Motor neuron (in vitro differentiated cells): ENCODE results near the gene AUTS2. TPM values are rescaled to one million over a fixed set of nuclear protein-coding genes. Genes with fewer than 3 reads are reported as not detected.

Experiments
- ATAC-seq, 8 experiments: fragments of 200-7000 bp; cut with Tn5 transposase; replicated peaks in 6 of 8; 2 replicates each; pipeline ENCODE4 v1.8.0; 2021; ENCODE audit warnings: mild to moderate bottlenecking in 8 of 8, moderate library complexity in 8 of 8
- H3K27ac ChIP-seq, 2 donors: fragments of 250-450 bp; sonication (Bioruptor Pico); 2 replicates each; pipeline ENCODE4 v1.9.0; 2021; ENCODE audit warnings: antibody characterized with exemption in 2 of 2, mild to moderate bottlenecking in 2 of 2, moderate library complexity in 1 of 2
- H3K4me1 ChIP-seq, 2 donors: fragments of 250-450 bp; sonication (Bioruptor Pico); replicated peaks in 1 of 2; 2 replicates each; pipeline ENCODE4 v1.6.1; 2021; ENCODE audit warnings: antibody characterized with exemption in 2 of 2, mild to moderate bottlenecking in 2 of 2, moderate library complexity in 1 of 2
- H3K4me3 ChIP-seq, 5 donors: fragments of 250-450 bp; sonication (Bioruptor Pico); 2 replicates each; pipeline ENCODE4 v1.9.0; 2021; ENCODE audit warnings: antibody characterized with exemption in 5 of 5, mild to moderate bottlenecking in 5 of 5, moderate library complexity in 4 of 5
- WGBS, 10 experiments: fragments of 450-650 bp; shearing (Covaris generic); methylation state at CpG; one replicate each; pipeline ENCODE4 v1.0.0; 2022; 5-methylcytosine and 5-hydroxymethylcytosine counted together
- in situ Hi-C, 9 experiments: fragments of 400-800 bp; cut with MboI; loops; one replicate each; pipeline ENCODE4 v1.15.0; 2021; ENCODE audit warnings: low sequenced_read_pairs in 9 of 9, low pct_unique_long_range_greater_than_20kb in 2 of 9; ENCODE audit not compliant: unreplicated experiment in 9 of 9
- total RNA-seq, 8 experiments: library from RNA; unstranded; fragments of 300-600 nt; gene quantifications; 2 replicates each; pipeline versions ENCODE4 v1.2.3 to v1.2.4, GENCODE V29; 2022

The AUTS2 gene
- total RNA-seq, 8 experiments from 2014 or later: 0.49 to 68.6 (median 32.2) TPM

GRCh38 chr7:70766109-70766508 is 1167.8 kb downstream of the AUTS2 start:
- no peak overlapping the region for H3K4me3 ChIP-seq
- no peak overlapping the region for H3K27ac ChIP-seq
- ATAC-seq: no peak
- in situ Hi-C loops: no loop called here
- H3K4me1 ChIP-seq: no peaks in the 10 kb centered on the region
- 95 to 100% (median 98%) methylated on average over 1 to 11 of the region's 21 CpGs; no CpG with 5 or more reads in 6 of the 10 experiments for WGBS, 10 experiments

DNA sequence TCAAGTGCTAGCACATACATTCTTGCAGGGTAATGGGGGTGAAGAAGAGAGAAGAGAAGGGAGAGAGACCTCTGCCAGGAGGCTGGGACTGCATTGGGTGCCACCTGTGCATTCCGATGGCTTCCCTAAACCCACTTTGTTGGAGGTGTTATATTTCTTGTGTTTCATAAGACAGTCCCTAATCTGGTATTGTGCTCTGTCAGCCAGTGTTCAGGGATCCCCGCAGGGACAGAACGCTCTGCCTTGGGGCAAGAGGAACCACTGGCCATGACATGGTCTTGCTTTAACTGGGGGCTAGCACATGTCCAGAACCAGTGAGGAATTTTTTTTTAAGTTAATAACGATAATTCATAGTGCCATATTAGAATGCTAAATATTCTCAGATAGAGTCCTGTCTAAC is 1168.4 kb downstream of the AUTS2 start:
- no peak overlapping the region for H3K27ac ChIP-seq
- 68 to 100% (median 90%) methylated on average over 1 to 4 of the region's 4 CpGs; no CpG with 5 or more reads in 1 of the 10 experiments for WGBS, 10 experiments
- ATAC-seq: no peak
- in situ Hi-C loops: no loop called here
- no peaks in the 10 kb centered on the region for H3K4me1 ChIP-seq
- no peak overlapping the region for H3K4me3 ChIP-seq

GRCh38 chr7:70770154-70770553 is 1171.9 kb downstream of the AUTS2 start:
- Histone ChIP-seq H3K4me3 (no peak overlapping the region), H3K4me1 (no peaks in the 10 kb centered on the region), H3K27ac (no peak overlapping the region)
- in situ Hi-C loops: no loop called here
- 65 to 100% (median 95%) methylated on average over 2 to 5 of the region's 5 CpGs; no CpG with 5 or more reads in 1 of the 10 experiments for WGBS, 10 experiments
- no peak for ATAC-seq

DNA sequence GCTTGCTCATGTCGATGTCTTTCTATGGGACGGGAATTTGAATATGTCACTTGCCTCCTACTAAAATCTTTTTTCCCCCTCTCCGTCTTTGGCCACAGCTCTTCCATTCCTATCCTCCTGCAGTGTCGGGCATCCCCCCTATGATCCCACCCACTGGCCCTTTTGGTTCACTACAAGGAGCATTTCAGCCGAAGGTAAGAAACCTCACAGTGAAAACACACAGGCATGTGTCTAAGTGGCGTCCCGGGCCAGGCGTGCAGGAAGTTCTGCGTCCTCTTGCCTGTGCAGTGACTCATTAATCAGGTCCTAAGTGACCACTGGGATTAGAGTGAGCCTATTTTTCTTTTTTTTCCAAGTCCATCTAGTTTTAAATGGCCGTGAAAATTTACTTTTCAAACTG is 1173.2 kb downstream of the AUTS2 start:
- no peak for ATAC-seq
- in situ Hi-C loops: no loop called here
- Histone ChIP-seq H3K27ac (no peak overlapping the region), H3K4me3 (no peak overlapping the region), H3K4me1 (no peaks in the 10 kb centered on the region)
- 78 to 100% (median 92%) methylated on average over 1 to 10 of the region's 10 CpGs for WGBS, 10 experiments

DNA sequence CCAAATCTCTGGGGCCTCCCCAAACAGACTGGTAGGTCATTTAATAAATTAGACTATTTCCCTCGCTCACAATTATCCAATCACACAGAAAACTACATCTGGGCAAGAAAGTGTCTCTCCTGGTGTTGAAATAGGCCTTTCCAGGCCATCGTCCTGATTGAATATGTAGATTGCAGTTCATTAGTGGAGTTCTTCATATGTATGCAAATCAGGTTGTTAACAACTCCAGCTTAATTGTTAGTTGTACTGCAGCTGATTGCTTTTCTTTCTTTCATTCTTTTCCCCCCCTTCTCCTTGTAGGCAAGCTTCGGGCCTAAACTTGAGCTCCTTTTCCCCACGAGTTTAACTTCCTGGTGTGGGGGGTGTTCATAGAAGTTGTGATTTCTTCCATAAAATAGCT is 1174.6 kb downstream of the AUTS2 start:
- in situ Hi-C loops: no loop called here
- WGBS, 10 experiments: 64 to 100% (median 87%) methylated on average over 1 to 4 of the region's 4 CpGs; no CpG with 5 or more reads in 2 of the 10 experiments
- Histone ChIP-seq H3K4me1 (no peaks in the 10 kb centered on the region), H3K27ac (no peak overlapping the region), H3K4me3 (no peak overlapping the region)
- ATAC-seq: no peak

- no peak for ATAC-seq
- in situ Hi-C loops: no loop called here
- Histone ChIP-seq H3K27ac (no peak overlapping the region), H3K4me1 (no peaks in the 10 kb centered on the region), H3K4me3 (no peak overlapping the region)
- WGBS, 10 experiments: 53 to 96% (median 89%) methylated on average over 1 to 4 of the region's 4 CpGs; no CpG with 5 or more reads in 1 of the 10 experiments
Observed at GRCh38 chr7:70773406-70773805, 1175.1 kb downstream of the AUTS2 start.

- Histone ChIP-seq H3K4me3 (no peak overlapping the region), H3K27ac (no peak overlapping the region), H3K4me1 (no peaks in the 10 kb centered on the region)
- in situ Hi-C loops: no loop called here
- ATAC-seq: no peak
- WGBS, 10 experiments: 79 to 100% (median 94%) methylated on average over 1 to 3 of the region's 3 CpGs; no CpG with 5 or more reads in 2 of the 10 experiments
Observed at GRCh38 chr7:70774950-70775527, 1176.8 kb downstream of the AUTS2 start.

GRCh38 chr7:70775570-70776156 is 1177.4 kb downstream of the AUTS2 start:
- Histone ChIP-seq H3K27ac (no peak overlapping the region), H3K4me3 (no peak overlapping the region), H3K4me1 (no peaks in the 10 kb centered on the region)
- no peak for ATAC-seq
- in situ Hi-C loops: no loop called here
- WGBS, 10 experiments: 32 to 100% (median 67%) methylated on average over 2 to 4 of the region's 4 CpGs

DNA sequence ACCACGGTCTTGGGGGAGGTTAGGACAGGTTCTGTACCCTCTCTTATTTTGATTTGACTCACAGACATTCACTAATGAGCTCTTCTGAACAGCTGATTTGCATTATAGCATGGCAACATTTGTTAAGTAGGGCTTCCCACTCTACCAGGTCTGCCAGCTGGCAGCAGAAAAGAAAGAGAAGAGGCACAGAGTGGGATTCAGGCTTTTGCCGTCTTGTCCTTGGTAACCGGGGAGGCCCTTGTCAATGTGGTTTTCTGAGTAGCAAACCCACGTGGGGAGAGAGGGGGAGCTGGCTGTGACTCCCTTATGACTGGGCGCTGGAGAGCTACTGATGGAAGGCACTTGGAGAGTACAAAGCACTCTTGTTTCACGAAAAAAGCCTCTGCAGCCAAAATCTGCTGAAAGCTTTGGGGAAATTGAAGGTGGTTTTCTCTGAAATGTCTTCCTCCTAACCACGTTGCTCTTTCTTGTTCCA is 1178.4 kb downstream of the AUTS2 start:
- WGBS, 10 experiments: 0 to 92% (median 35%) methylated on average over 1 to 7 of the region's 7 CpGs; no CpG with 5 or more reads in 2 of the 10 experiments
- Histone ChIP-seq H3K4me3 (no peak overlapping the region), H3K27ac (no peak overlapping the region), H3K4me1 (peaks cover 2 to 4% of the 10 kb centered on the region in 2 donors)
- ATAC-seq: peak in 3 of 8 experiments; percentile 80 to 96 (median 95)
- in situ Hi-C loops: no loop called here

DNA sequence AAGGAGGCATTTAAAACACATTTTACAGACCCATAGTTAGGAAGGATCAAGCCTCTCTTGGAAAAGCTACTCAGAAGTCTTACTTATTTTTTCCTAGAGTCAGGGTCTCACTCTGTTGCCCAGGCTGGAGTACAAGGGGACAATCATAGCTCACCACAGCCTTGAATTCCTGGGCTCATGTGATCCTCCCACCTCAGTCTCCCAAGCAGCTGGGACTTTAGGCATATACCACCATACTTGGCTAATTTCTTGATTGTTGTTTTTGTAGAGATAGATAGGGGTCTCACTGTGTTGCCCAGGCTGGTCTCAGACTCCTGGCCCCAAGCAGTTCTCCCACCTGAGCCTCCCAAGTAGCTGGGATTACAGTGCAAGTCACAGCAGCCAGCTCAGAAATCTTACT is 1179.0 kb downstream of the AUTS2 start:
- in situ Hi-C loops: no loop called here
- ATAC-seq: no peak
- no peak overlapping the region for H3K27ac ChIP-seq
- H3K4me3 ChIP-seq: no peak overlapping the region
- H3K4me1 ChIP-seq: peaks cover 8% of the 10 kb centered on the region in 2 donors

GRCh38 chr7:70778585-70778984 is 1180.3 kb downstream of the AUTS2 start:
- no peak overlapping the region for H3K4me3 ChIP-seq
- WGBS, 10 experiments: 86 to 100% (median 100%) methylated on average over 1 to 3 of the region's 3 CpGs; no CpG with 5 or more reads in 1 of the 10 experiments
- H3K27ac ChIP-seq: no peak overlapping the region
- H3K4me1 ChIP-seq: peaks cover 8 to 16% of the 10 kb centered on the region in 2 donors
- in situ Hi-C loops: no loop called here
- no peak for ATAC-seq

DNA sequence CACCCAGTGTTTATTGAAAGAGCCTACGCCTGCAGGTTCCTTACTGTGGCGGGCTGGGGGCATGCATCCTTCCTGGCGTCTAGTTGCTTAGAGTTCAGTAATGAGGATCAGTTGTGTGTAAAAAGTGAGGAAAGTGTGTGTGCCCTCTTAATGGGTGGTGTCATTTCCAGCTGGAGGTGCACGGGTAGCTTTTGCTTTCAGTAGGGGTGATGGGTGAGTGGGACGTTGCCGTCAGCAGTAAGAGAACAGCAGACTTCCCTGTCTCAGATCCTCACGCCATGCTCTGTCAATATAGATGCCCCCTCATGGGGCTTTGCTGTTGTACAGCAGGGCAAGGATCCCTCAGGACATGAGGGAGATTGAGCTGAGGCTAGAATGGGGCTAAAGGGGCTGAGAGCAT is 1181.0 kb downstream of the AUTS2 start:
- ATAC-seq: no peak
- peaks cover 8 to 16% of the 10 kb centered on the region in 2 donors for H3K4me1 ChIP-seq
- WGBS, 10 experiments: 17 to 97% (median 89%) methylated on average over 1 to 6 of the region's 7 CpGs; no CpG with 5 or more reads in 5 of the 10 experiments
- in situ Hi-C loops: no loop called here
- H3K27ac ChIP-seq: no peak overlapping the region
- no peak overlapping the region for H3K4me3 ChIP-seq

DNA sequence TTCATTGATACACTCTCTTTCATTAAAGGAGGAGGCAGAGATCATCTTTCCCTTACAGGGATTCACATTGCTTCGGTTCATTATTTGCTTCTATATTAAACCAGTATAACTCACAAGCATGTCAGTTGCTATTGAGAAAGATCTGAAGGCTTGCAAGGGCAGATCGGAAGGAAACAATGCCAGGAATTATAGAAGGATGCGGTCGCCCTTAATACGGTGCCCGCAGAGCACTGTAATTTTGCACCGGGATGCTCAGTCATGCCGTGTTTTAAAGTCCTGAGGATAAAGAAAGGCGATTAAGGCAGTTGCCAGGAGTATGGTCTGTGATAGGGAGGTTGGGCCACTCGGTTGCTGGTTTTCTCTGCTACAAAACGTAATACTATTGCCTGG is 1183.6 kb downstream of the AUTS2 start:
- Histone ChIP-seq H3K27ac (no peak overlapping the region), H3K4me1 (peaks cover 8 to 16% of the 10 kb centered on the region in 2 donors), H3K4me3 (no peak overlapping the region)
- in situ Hi-C loops: no loop called here
- peak in 5 of 8 experiments; percentile 29 to 61 (median 53) for ATAC-seq
- 65 to 100% (median 83%) methylated on average over 1 to 11 of the region's 11 CpGs; no CpG with 5 or more reads in 1 of the 10 experiments for WGBS, 10 experiments

DNA sequence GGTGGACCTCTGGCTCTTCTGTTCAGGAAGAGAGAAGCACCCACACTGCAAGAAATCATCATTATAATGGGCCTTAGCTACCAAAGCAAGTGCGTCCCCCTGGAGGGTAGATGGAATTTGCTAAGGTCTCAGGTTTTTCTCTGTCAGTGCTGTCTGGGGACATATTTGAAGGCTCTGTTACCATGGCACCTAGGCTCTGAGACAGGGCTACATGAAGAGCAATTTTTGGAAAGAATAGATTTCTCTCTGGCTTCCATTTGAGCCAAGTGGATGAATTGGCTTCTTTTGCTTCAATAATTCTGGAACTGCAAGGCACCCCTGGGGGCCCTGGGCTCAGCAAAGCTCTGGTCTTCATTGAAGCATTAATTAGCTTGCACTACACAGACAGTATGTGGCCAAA is 1184.5 kb downstream of the AUTS2 start:
- WGBS, 10 experiments: 60 to 71% (median 67%) methylated on average over 1 of the region's 1 CpG; no CpG with 5 or more reads in 7 of the 10 experiments
- Histone ChIP-seq H3K27ac (no peak overlapping the region), H3K4me3 (no peak overlapping the region), H3K4me1 (peaks cover 8 to 16% of the 10 kb centered on the region in 2 donors)
- peak in 4 of 8 experiments; percentile 17 to 86 (median 58) for ATAC-seq
- in situ Hi-C loops: no loop called here
